PC-9 (cell line): Measurements from ENCODE around the gene PITPNC1. TPM values are rescaled to one million over a fixed set of nuclear protein-coding genes. Genes with fewer than 3 reads are reported as not detected.

Experiments
- BruUV-seq: library from RNA; stranded (reverse); fragments of 400-500 nt; replicated peaks from 2 replicates; lab custom pipeline; 2021; lab: Mats Ljungman, UMichigan
- CTCF ChIA-PET: fragments of 300-600 bp; sonication (Branson Sonifier 250); formaldehyde crosslinking; loops from one replicate; lab custom pipeline; 2022; ENCODE audit warnings: antibody characterized with exemption; lab: Charles Lee
- POLR2A ChIA-PET: fragments of 300-600 bp; sonication (Branson Sonifier 250); formaldehyde crosslinking; loops from one replicate; lab custom pipeline; 2022; ENCODE audit warnings: antibody characterized with exemption; ENCODE audit not compliant: unreplicated experiment; lab: Charles Lee
- DNase-seq, 2 experiments: peaks; one replicate each; pipeline versions ENCODE4 v3.0.0 to v3.0.0-alpha.2; 2015 to 2022; ENCODE audit warnings: mixed read lengths in 1 of 2
- H2AFZ ChIP-seq: fragments of 200-600 bp; sonication (generic); 2 replicates; pipeline ENCODE4 v1.8.1; 2017; ENCODE audit warnings: antibody characterized with exemption
- H3F3A ChIP-seq: fragments of 200-600 bp; sonication (generic); 2 replicates; pipeline ENCODE4 v1.8.1; 2017; ENCODE audit warnings: antibody characterized with exemption, mild to moderate bottlenecking, low read depth; ENCODE audit not compliant: insufficient read depth
- H3K27ac ChIP-seq: fragments of 200-600 bp; sonication (generic); 2 replicates; pipeline ENCODE4 v1.6.1; 2016; ENCODE audit warnings: mixed run types
- H3K27me3 ChIP-seq: fragments of 200-600 bp; sonication (generic); 2 replicates; pipeline ENCODE4 v1.6.1; 2016; ENCODE audit warnings: low read depth, mixed run types; ENCODE audit not compliant: insufficient read depth
- H3K36me3 ChIP-seq: fragments of 200-600 bp; sonication (generic); 2 replicates; pipeline ENCODE4 v1.6.1; 2016; ENCODE audit warnings: low read depth, mixed run types
- H3K4me1 ChIP-seq: fragments of 200-600 bp; sonication (generic); replicated peaks from 2 replicates; pipeline ENCODE4 v1.6.1; 2016; ENCODE audit warnings: mixed run types; ENCODE audit not compliant: insufficient read depth
- H3K4me2 ChIP-seq: fragments of 200-600 bp; sonication (generic); 2 replicates; pipeline ENCODE4 v1.6.1; 2017; ENCODE audit warnings: mixed run types
- H3K4me3 ChIP-seq: fragments of 200-600 bp; sonication (generic); 2 replicates; pipeline ENCODE4 v1.6.1; 2016; ENCODE audit warnings: mixed run types
- H3K79me2 ChIP-seq: fragments of 200-600 bp; sonication (generic); 2 replicates; pipeline ENCODE4 v1.6.1; 2017; ENCODE audit warnings: low read depth, mixed run types
- H3K9me2 ChIP-seq: fragments of 200-600 bp; sonication (generic); 2 replicates; pipeline ENCODE4 v1.8.1; 2017; ENCODE audit warnings: mild to moderate bottlenecking; ENCODE audit not compliant: insufficient read depth
- H3K9me3 ChIP-seq: fragments of 200-600 bp; sonication (generic); 2 replicates; pipeline ENCODE4 v1.8.1; 2016; ENCODE audit warnings: low read depth; ENCODE audit not compliant: insufficient read depth
- H4K20me1 ChIP-seq: fragments of 200-600 bp; sonication (generic); 2 replicates; pipeline ENCODE4 v1.8.1; 2017; ENCODE audit not compliant: insufficient read depth
- CTCF ChIP-seq: fragments of 200-600 bp; sonication (generic); conservative IDR thresholded peaks from 2 replicates; pipeline ENCODE4 v1.6.1; 2017; ENCODE audit warnings: mixed run types, antibody characterized with exemption, mild to moderate bottlenecking, moderate library complexity
- EZH2 ChIP-seq: fragments of 200-600 bp; sonication (generic); IDR thresholded peaks from 2 replicates; pipeline ENCODE4 v1.8.0; 2017; ENCODE audit warnings: antibody characterized with exemption, low read depth
- intact Hi-C: fragments of 100-400 bp; cut with micrococcal nuclease; formaldehyde crosslinking; loops from one replicate; pipeline ENCODE4 v1.10.0; 2022; ENCODE audit not compliant: unreplicated experiment
- total RNA-seq: library from RNA; stranded (reverse); gene quantifications from 2 replicates; pipeline ENCODE4 v1.2.3, GENCODE V29; 2021

Gene PITPNC1
- total RNA-seq, 1 experiment from 2014 or later = 6.0 TPM

- Histone ChIP-seq H3K9me2 (no peaks in the 10 kb centered on the region), H3K4me3 (no peak overlapping the region), H3K27me3 (no peaks in the 10 kb centered on the region), H3K4me2 (0 out of 2 replicates have a peak overlapping the region, but pooled peaks have one; percentile 3), H2AFZ (no peak overlapping the region), H3K27ac (no peak overlapping the region), H3K79me2 (no peaks in the 10 kb centered on the region), H3K36me3 (no peaks in the 10 kb centered on the region), H3K9me3 (no peaks in the 10 kb centered on the region), H3K4me1 (peaks cover 37% of the 10 kb centered on the region), H4K20me1 (no peaks in the 10 kb centered on the region), H3F3A (peaks cover 19% of the 10 kb centered on the region)
- TF ChIP-seq CTCF = no peak
- no peak for TF ChIP-seq EZH2
- BruUV-seq = no TSS peak
- CTCF ChIA-PET = no interaction called here
- intact Hi-C loops = loop anchor here (5.0 kb wide), 1 partner anchor 36 kb away; no protein-coding TSS in a partner anchor
- no peak for DNase-seq
- POLR2A ChIA-PET = no interaction called here
These were observed 259.2 kb downstream of the PITPNC1 start for GRCh38 chr17:67636312-67636711.

- Histone ChIP-seq H2AFZ (no peak overlapping the region), H3K9me2 (no peaks in the 10 kb centered on the region), H3F3A (peaks cover 19% of the 10 kb centered on the region), H4K20me1 (no peaks in the 10 kb centered on the region), H3K4me3 (no peak overlapping the region), H3K27me3 (no peaks in the 10 kb centered on the region), H3K4me2 (peak overlapping the region; percentile 72), H3K4me1 (peaks cover 37% of the 10 kb centered on the region), H3K27ac (peak overlapping the region; percentile 81), H3K9me3 (no peaks in the 10 kb centered on the region), H3K36me3 (no peaks in the 10 kb centered on the region), H3K79me2 (no peaks in the 10 kb centered on the region)
- ChIA-PET POLR2A (interaction anchor here (0.6 kb wide), 1 partner anchor 267 kb away, joined by 3 read pairs; no protein-coding TSS in a partner anchor), CTCF (interaction anchor here (1.7 kb wide), 1 partner anchor 13 kb away, joined by 5 read pairs; no protein-coding TSS in a partner anchor)
- no peak for DNase-seq
- no peak for TF ChIP-seq CTCF
- TF ChIP-seq EZH2 = no peak
- no TSS peak for BruUV-seq
- intact Hi-C loops = loop anchor here (5.0 kb wide), 1 partner anchor 35 kb away; no protein-coding TSS in a partner anchor
These were observed 259.9 kb downstream of the PITPNC1 start for GRCh38 chr17:67636834-67637520.

GRCh38 chr17:67637901-67638641 lies 261.0 kb downstream of the PITPNC1 start:
- peak overlapping the region; percentile 72 for H3K4me2 ChIP-seq
- no peaks in the 10 kb centered on the region for H4K20me1 ChIP-seq
- no peaks in the 10 kb centered on the region for H3K79me2 ChIP-seq
- POLR2A ChIA-PET = interaction anchor here (0.5 to 0.9 kb wide), 3 partner anchors 10 to 268 kb away, joined by 3 to 19 read pairs (median 7); no protein-coding TSS in a partner anchor
- CTCF ChIA-PET = interaction anchor here (1.7 kb wide), 1 partner anchor 12 kb away, joined by 5 read pairs; no protein-coding TSS in a partner anchor
- no peak for TF ChIP-seq CTCF
- peak overlapping the region; percentile 32; the same call in 1 of the 2 replicates for H3K4me3 ChIP-seq
- H3F3A ChIP-seq = peaks cover 19% of the 10 kb centered on the region
- peak; percentile 88 to 98 for DNase-seq
- no peaks in the 10 kb centered on the region for H3K27me3 ChIP-seq
- H3K36me3 ChIP-seq = no peaks in the 10 kb centered on the region
- no peaks in the 10 kb centered on the region for H3K9me3 ChIP-seq
- no TSS peak for BruUV-seq
- intact Hi-C loops = loop anchor here (5.0 kb wide), 1 partner anchor 34 kb away; no protein-coding TSS in a partner anchor
- peaks cover 37% of the 10 kb centered on the region for H3K4me1 ChIP-seq
- 0 out of 2 replicates have a peak overlapping the region, but pooled peaks have one; percentile 22 for H2AFZ ChIP-seq
- H3K9me2 ChIP-seq = no peaks in the 10 kb centered on the region
- H3K27ac ChIP-seq = peak overlapping the region; percentile 81
